ENCODE measurements around the gene HRK. TPM values are rescaled to one million over a fixed set of nuclear protein-coding genes. Genes with fewer than 3 reads are reported as not detected.
A peak's percentile ranks its signal among the peaks of the same experiment; 100 is the strongest.

Gene HRK
- total and polyA plus RNA-seq, 2 of the 13 experiments (the other 11 are each of a cell fraction or from before 2014, with no cell fraction given), result 0.02 TPM; not detected in 1

GRCh38 chr12:116818948-116819832, 62.1 kb downstream of the HRK start (continued):
- TF ChIP-seq ZXDC (CRISPR knock-in tag; IDR thresholded peaks at IDR 0.05), result no peak; the same call in 1 of the 2 replicates
- peak; percentile 92 for TF ChIP-seq ZHX2 (IDR thresholded peaks at IDR 0.05; ENCODE audit: low read depth)
- no peak for TF ChIP-seq ZHX2 (CRISPR knock-in tag; IDR thresholded peaks at IDR 0.05; ENCODE audit: borderline replicate concordance)
- TF ChIP-seq ZGPAT (CRISPR knock-in tag; IDR thresholded peaks at IDR 0.05), result peak; percentile 15; the same call in 1 of the 2 replicates
- TF ChIP-seq ZNF513 (CRISPR knock-in tag; conservative IDR thresholded peaks at IDR 0.05), result 0 out of 2 replicates have a peak, but pooled peaks have one; percentile 21
- peak; percentile 85 for TF ChIP-seq ZBTB21 (CRISPR knock-in tag; IDR thresholded peaks at IDR 0.05)
- no peak for TF ChIP-seq BORCS8-MEF2B (CRISPR knock-in tag; IDR thresholded peaks at IDR 0.05)
- 0 out of 2 replicates have a peak, but pooled peaks have one; percentile 48 for TF ChIP-seq ZSCAN29 (CRISPR knock-in tag; conservative IDR thresholded peaks at IDR 0.05)
- TF ChIP-seq ZBTB38 (CRISPR knock-in tag; IDR thresholded peaks at IDR 0.05), result 0 out of 2 replicates have a peak, but pooled peaks have one; percentile 11
- peak; percentile 59; the same call in 1 of the 2 replicates for TF ChIP-seq KMT2B (CRISPR knock-in tag; IDR thresholded peaks at IDR 0.05)
- TF ChIP-seq ZNF256 (CRISPR knock-in tag; conservative IDR thresholded peaks at IDR 0.05), result no peak
- TF ChIP-seq NKX3-1 (CRISPR knock-in tag; IDR thresholded peaks at IDR 0.05), result no peak
- TF ChIP-seq ZNF883 (CRISPR knock-in tag; IDR thresholded peaks at IDR 0.05; ENCODE audit: not compliant biosample characterization), result peak; percentile 49
